ENCODE data around the gene BBS7. TPM values are rescaled to one million over a fixed set of nuclear protein-coding genes. Genes with fewer than 3 reads are reported as not detected.

The BBS7 gene
- total RNA-seq, 1 experiment from 2014 or later, result 20.3 TPM

DNA sequence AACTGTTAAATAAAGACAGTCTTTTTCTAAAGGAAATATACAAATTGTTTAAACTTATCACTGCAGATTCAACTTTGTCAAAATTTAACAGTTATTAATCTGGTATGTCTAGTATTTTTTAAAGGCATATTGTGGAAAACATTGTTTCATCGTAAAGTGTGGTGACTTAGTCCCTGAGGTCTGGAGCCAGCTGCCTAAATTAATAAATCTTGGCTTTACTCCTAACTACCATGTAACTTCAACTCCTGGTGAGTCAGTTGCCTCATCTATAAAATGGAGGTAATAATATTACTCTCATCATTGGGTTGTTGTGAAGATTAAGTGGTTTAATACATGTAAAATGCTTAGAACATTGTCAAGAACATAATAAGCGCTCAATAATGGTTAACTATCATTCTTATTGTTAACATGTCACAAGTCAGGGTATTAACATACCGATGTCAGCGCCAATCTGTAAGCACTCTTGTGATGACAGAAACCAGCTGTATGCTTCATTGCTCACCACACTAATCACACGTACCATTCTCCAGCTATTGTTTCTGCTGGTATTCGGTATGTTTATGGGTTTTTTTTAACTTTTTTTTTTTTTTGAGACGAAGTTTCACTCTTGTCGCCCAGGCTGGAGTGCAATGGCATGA, 91.2 kb downstream of the BBS7 start:
- no peaks in the 10 kb centered on the region; the same call in 1 of the 2 replicates for H3K9me3 ChIP-seq (ENCODE audit: insufficient read depth, low read depth)
- CTCF ChIA-PET, result interaction anchor here (0.6 kb wide), 1 partner anchor 85 kb away, joined by 6 read pairs; no protein-coding TSS in a partner anchor
- 0 out of 2 replicates have a peak, but pooled peaks cover 5% of the 10 kb centered on the region for H3K4me1 ChIP-seq (replicated peaks; ENCODE audit: insufficient read depth)
- H3F3A ChIP-seq (ENCODE audit: insufficient read depth, low read depth), result no peaks in the 10 kb centered on the region
- intact Hi-C loops (cut with micrococcal nuclease; ENCODE audit: unreplicated experiment), result no loop called here
- H2AFZ ChIP-seq, result no peak overlapping the region
- H3K36me3 ChIP-seq (ENCODE audit: low read depth), result no peaks in the 10 kb centered on the region
- no peak overlapping the region for H3K4me3 ChIP-seq
- POLR2A ChIA-PET (ENCODE audit: unreplicated experiment), result no interaction called here
- H3K27ac ChIP-seq, result no peak overlapping the region
- no peaks in the 10 kb centered on the region for H3K79me2 ChIP-seq (ENCODE audit: low read depth)
- H3K4me2 ChIP-seq, result no peak overlapping the region
- H4K20me1 ChIP-seq (ENCODE audit: insufficient read depth), result no peaks in the 10 kb centered on the region
- no peaks in the 10 kb centered on the region for H3K9me2 ChIP-seq (ENCODE audit: insufficient read depth)
- no peak for TF ChIP-seq EZH2 (IDR thresholded peaks at IDR 0.05; ENCODE audit: low read depth)
- TF ChIP-seq, protein P1, sequence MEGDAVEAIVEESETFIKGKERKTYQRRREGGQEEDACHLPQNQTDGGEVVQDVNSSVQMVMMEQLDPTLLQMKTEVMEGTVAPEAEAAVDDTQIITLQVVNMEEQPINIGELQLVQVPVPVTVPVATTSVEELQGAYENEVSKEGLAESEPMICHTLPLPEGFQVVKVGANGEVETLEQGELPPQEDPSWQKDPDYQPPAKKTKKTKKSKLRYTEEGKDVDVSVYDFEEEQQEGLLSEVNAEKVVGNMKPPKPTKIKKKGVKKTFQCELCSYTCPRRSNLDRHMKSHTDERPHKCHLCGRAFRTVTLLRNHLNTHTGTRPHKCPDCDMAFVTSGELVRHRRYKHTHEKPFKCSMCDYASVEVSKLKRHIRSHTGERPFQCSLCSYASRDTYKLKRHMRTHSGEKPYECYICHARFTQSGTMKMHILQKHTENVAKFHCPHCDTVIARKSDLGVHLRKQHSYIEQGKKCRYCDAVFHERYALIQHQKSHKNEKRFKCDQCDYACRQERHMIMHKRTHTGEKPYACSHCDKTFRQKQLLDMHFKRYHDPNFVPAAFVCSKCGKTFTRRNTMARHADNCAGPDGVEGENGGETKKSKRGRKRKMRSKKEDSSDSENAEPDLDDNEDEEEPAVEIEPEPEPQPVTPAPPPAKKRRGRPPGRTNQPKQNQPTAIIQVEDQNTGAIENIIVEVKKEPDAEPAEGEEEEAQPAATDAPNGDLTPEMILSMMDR (conservative IDR thresholded peaks at IDR 0.05), result no peak
- no peaks in the 10 kb centered on the region for H3K27me3 ChIP-seq (ENCODE audit: insufficient read depth, low read depth)
- DNase-seq, result no peak
- BruUV-seq (replicated peaks), result no TSS peak

DNA sequence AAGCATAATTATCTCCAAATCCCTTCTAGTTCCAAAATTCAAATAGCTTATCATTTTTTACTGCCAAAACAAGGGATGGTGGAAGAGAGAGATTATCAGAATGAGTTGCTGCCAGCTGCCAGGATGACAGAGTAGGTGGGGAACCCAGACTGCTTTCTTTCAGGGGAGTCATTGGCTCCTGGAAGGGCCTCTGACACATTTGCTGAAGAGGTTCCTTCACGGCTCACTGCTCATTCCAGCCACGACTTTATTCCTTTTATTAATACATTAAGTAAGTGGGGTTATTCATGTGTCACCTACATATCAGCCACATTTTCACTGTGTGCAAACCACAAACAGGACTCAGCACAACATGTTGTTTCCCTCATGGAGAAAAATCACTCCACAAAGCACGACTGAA, 92.6 kb downstream of the BBS7 start:
- no TSS peak for BruUV-seq (replicated peaks)
- H3K4me3 ChIP-seq, result no peak overlapping the region
- H3K4me1 ChIP-seq (replicated peaks; ENCODE audit: insufficient read depth), result 0 out of 2 replicates have a peak, but pooled peaks cover 8% of the 10 kb centered on the region
- intact Hi-C loops (cut with micrococcal nuclease; ENCODE audit: unreplicated experiment), result no loop called here
- CTCF ChIA-PET, result no interaction called here
- TF ChIP-seq, protein P1 (conservative IDR thresholded peaks at IDR 0.05), result no peak
- no peak for TF ChIP-seq EZH2 (IDR thresholded peaks at IDR 0.05; ENCODE audit: low read depth)
- H3K36me3 ChIP-seq (ENCODE audit: low read depth), result no peaks in the 10 kb centered on the region
- no peaks in the 10 kb centered on the region for H3K9me3 ChIP-seq (ENCODE audit: insufficient read depth, low read depth)
- no peaks in the 10 kb centered on the region for H4K20me1 ChIP-seq (ENCODE audit: insufficient read depth)
- no peak overlapping the region for H2AFZ ChIP-seq
- no peak for DNase-seq
- no peaks in the 10 kb centered on the region for H3K79me2 ChIP-seq (ENCODE audit: low read depth)
- POLR2A ChIA-PET (ENCODE audit: unreplicated experiment), result no interaction called here
- no peaks in the 10 kb centered on the region for H3K27me3 ChIP-seq (ENCODE audit: insufficient read depth, low read depth)
- no peak overlapping the region for H3K4me2 ChIP-seq
- H3K27ac ChIP-seq, result no peak overlapping the region
- H3F3A ChIP-seq (ENCODE audit: insufficient read depth, low read depth), result no peaks in the 10 kb centered on the region
- no peaks in the 10 kb centered on the region for H3K9me2 ChIP-seq (ENCODE audit: insufficient read depth)

DNA sequence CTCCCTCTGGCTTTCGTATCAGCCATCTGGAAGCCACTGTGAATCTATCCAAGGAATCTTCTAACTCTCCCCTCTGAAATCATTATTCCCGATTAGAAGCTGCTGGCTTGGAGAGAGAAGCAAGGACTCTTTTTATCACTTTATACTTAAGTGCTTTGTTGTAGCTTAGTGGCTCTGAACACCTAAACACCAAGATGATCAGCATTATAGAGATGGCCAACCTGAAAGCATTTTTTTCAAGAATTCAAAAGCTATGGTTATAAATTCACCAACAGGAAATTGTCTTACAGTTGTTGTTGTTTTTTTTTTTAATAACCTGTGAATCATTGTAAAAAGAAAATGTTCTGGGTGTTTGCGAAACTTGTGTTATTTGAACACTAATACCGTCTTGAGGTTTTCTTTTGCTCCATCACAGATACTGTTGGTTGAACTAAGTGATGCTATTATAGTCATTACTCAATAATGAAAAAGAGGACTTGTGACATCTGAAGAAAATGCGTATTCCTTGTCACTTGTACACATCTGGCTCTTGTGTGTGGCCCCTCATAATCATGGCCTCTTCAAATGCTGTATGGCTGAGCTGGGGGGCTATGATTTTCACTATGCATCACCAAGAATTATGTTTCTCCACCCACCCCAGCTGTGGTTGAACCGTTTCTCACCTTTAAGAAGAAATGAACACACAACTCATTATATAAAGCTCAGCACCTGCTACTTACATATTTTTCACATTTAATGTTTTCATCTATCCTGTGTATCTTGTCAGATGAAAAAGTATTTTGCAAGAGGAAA, 93.5 kb downstream of the BBS7 start:
- Histone ChIP-seq H3K79me2 (ENCODE audit: low read depth) (no peaks in the 10 kb centered on the region), H2AFZ (0 out of 2 replicates have a peak overlapping the region, but pooled peaks have one; percentile 4), H3K27me3 (ENCODE audit: insufficient read depth, low read depth) (no peaks in the 10 kb centered on the region), H3K9me2 (ENCODE audit: insufficient read depth) (no peaks in the 10 kb centered on the region), H3K36me3 (ENCODE audit: low read depth) (no peaks in the 10 kb centered on the region), H4K20me1 (ENCODE audit: insufficient read depth) (no peaks in the 10 kb centered on the region), H3K4me1 (replicated peaks; ENCODE audit: insufficient read depth) (0 out of 2 replicates have a peak, but pooled peaks cover 8% of the 10 kb centered on the region), H3F3A (ENCODE audit: insufficient read depth, low read depth) (no peaks in the 10 kb centered on the region), H3K9me3 (ENCODE audit: insufficient read depth, low read depth) (no peaks in the 10 kb centered on the region), H3K27ac (no peak overlapping the region), H3K4me3 (no peak overlapping the region), H3K4me2 (no peak overlapping the region)
- no TSS peak for BruUV-seq (replicated peaks)
- no peak for DNase-seq
- intact Hi-C loops (cut with micrococcal nuclease; ENCODE audit: unreplicated experiment), result no loop called here
- TF ChIP-seq, protein P1 (conservative IDR thresholded peaks at IDR 0.05), result no peak
- no peak for TF ChIP-seq EZH2 (IDR thresholded peaks at IDR 0.05; ENCODE audit: low read depth)
- ChIA-PET POLR2A (ENCODE audit: unreplicated experiment) (interaction anchor here (0.5 to 0.8 kb wide), 2 partner anchors 10 to 1097 kb away, joined by 4 to 6 read pairs; no protein-coding TSS in a partner anchor), CTCF (no interaction called here)

Other genes starting within 250 kb of the BBS7 start
- 177 and 230 TPM in 2 replicates for gene ANXA5, start 173.5 kb downstream of the BBS7 start, total RNA-seq (2021)
- not detected in 2 replicates for gene SMIM43, start 105.3 kb downstream of the BBS7 start, total RNA-seq (2021)
- 23.0 and 29.9 TPM in 2 replicates for gene EXOSC9, start 69.2 kb downstream of the BBS7 start, total RNA-seq (2021)
- 61.9 and 70.7 TPM in 2 replicates for gene CCNA2, start 46.6 kb downstream of the BBS7 start, total RNA-seq (2021)
- gene TRPC3, start 81.6 kb upstream of the BBS7 start, total RNA-seq (2021), result 0.24 TPM in 1 of 2 replicates, not detected in the other

Data from PC-9 (cell line).